HEK293 (cell line): ENCODE data around the gene MAP3K20.
A peak's percentile ranks its signal among the peaks of the same experiment; 100 is the strongest.
"Not testable (repeated sequence)": the region's sequence is repeated elsewhere in the genome, so short reads cannot be mapped to it uniquely, and the experiment has no call there.

Experiments
- CTCF ChIA-PET: fragments of 350-600 bp; formaldehyde crosslinking; extraction: SDS; loops from one replicate; lab custom pipeline; 2021; ENCODE audit warnings: antibody characterized with exemption; lab: Yijun Ruan, JAX
- POLR2A ChIA-PET: fragments of 300-600 bp; formaldehyde crosslinking; extraction: SDS; loops from one replicate; lab custom pipeline; 2020; ENCODE audit warnings: antibody characterized with exemption, inconsistent platforms; lab: Yijun Ruan, JAX
- H3K27ac ChIP-seq: fragments of 200-500 bp; sonication (Bioruptor generic); 2 replicates; pipeline ENCODE4 v1.5.1; 2014; ENCODE audit warnings: low read depth, low read length, control low read depth, inconsistent platforms; ENCODE audit errors: extremely low read depth
- H3K36me3 ChIP-seq, 2 experiments: fragments of 200-500 bp in 1 of 2; sonication (Bioruptor generic) in 1 of 2; 1 replicate in 1 of 2; 2 replicates in 1 of 2; pipeline ENCODE4 v1.5.1; 2014 to 2017; ENCODE audit warnings: inconsistent platforms in 2 of 2, low read length in 2 of 2; ENCODE audit not compliant: control insufficient read depth in 2 of 2, insufficient read depth in 1 of 2
- H3K4me1 ChIP-seq: fragments of 200-500 bp; sonication (Bioruptor generic); 2 replicates; pipeline ENCODE4 v1.5.1; 2014; ENCODE audit warnings: mild to moderate bottlenecking, low read length, inconsistent platforms; ENCODE audit not compliant: control insufficient read depth, insufficient read depth
- H3K4me3 ChIP-seq: 2 replicates; pipeline ENCODE4 v1.5.1; 2011; ENCODE audit warnings: low read depth, mild to moderate bottlenecking, control low read depth, low read length, moderate library complexity
- H3K9me3 ChIP-seq: fragments of 200-500 bp; sonication (Bioruptor generic); 2 replicates; pipeline ENCODE4 v1.5.1; 2014; ENCODE audit warnings: low read depth, low read length, inconsistent platforms; ENCODE audit not compliant: control insufficient read depth, insufficient read depth
- HOXC10 ChIP-seq: sonication (generic); formaldehyde crosslinking; IDR thresholded peaks from 2 replicates; pipeline ENCODE4 v1.8.1; 2023; ENCODE audit warnings: mild to moderate bottlenecking, missing genetic modification reagents
- KLF10 ChIP-seq: fragments of 450-650 bp; IDR thresholded peaks from 2 replicates; pipeline ENCODE4 v1.5.1; 2018; ENCODE audit warnings: missing biosample characterization, mild to moderate bottlenecking, missing genetic modification characterization
- KLF16 ChIP-seq: fragments of 450-650 bp; formaldehyde crosslinking; IDR thresholded peaks from 2 replicates; pipeline ENCODE4 v1.5.1; 2017; ENCODE audit warnings: missing biosample characterization, missing genetic modification characterization
- MZF1 ChIP-seq: fragments of 450-650 bp; formaldehyde crosslinking; IDR thresholded peaks from 2 replicates; pipeline ENCODE4 v1.5.1; 2017; ENCODE audit warnings: missing biosample characterization, missing genetic modification characterization, borderline replicate concordance
- ZNF184 ChIP-seq: fragments of 450-650 bp; IDR thresholded peaks from 2 replicates; pipeline ENCODE4 v1.5.1; 2018; ENCODE audit warnings: missing biosample characterization, mild to moderate bottlenecking, missing genetic modification characterization
- ZNF473 ChIP-seq: fragments of 450-650 bp; formaldehyde crosslinking; IDR thresholded peaks from 2 replicates; pipeline ENCODE4 v1.5.1; 2017; ENCODE audit warnings: missing biosample characterization, missing genetic modification characterization
- ZNF488 ChIP-seq: fragments of 450-650 bp; formaldehyde crosslinking; IDR thresholded peaks from 2 replicates; pipeline ENCODE4 v1.5.1; 2016; ENCODE audit warnings: missing biosample characterization, missing genetic modification characterization
- ZNF514 ChIP-seq: fragments of 450-650 bp; formaldehyde crosslinking; IDR thresholded peaks from 2 replicates; pipeline ENCODE4 v1.5.1; 2016; ENCODE audit warnings: missing biosample characterization, missing genetic modification characterization
- ZNF585B ChIP-seq: fragments of 450-650 bp; formaldehyde crosslinking; IDR thresholded peaks from 2 replicates; pipeline ENCODE4 v1.5.1; 2016; ENCODE audit warnings: missing biosample characterization, missing genetic modification characterization
- ZNF621 ChIP-seq: fragments of 450-650 bp; formaldehyde crosslinking; IDR thresholded peaks from 2 replicates; pipeline ENCODE4 v1.5.1; 2017; ENCODE audit warnings: missing biosample characterization, missing genetic modification characterization
- ZSCAN16 ChIP-seq: fragments of 450-650 bp; formaldehyde crosslinking; IDR thresholded peaks from 2 replicates; pipeline ENCODE4 v1.5.1; 2016; ENCODE audit warnings: missing biosample characterization, missing genetic modification characterization
- ZSCAN4 ChIP-seq: fragments of 450-650 bp; formaldehyde crosslinking; IDR thresholded peaks from 2 replicates; pipeline ENCODE4 v1.5.1; 2017; ENCODE audit warnings: missing biosample characterization, missing genetic modification characterization
- TF ChIP-seq, protein P1 (sequence below): fragments of 450-650 bp; formaldehyde crosslinking; conservative IDR thresholded peaks from 2 replicates; pipeline ENCODE4 v1.5.1; 2016; ENCODE audit warnings: low read depth, missing biosample characterization, missing genetic modification characterization
- TF ChIP-seq, protein P2 (sequence below): fragments of 450-650 bp; formaldehyde crosslinking; IDR thresholded peaks from 2 replicates; pipeline ENCODE4 v1.5.1; 2016; ENCODE audit warnings: missing biosample characterization, missing genetic modification characterization

MAP3K20 gene

DNA sequence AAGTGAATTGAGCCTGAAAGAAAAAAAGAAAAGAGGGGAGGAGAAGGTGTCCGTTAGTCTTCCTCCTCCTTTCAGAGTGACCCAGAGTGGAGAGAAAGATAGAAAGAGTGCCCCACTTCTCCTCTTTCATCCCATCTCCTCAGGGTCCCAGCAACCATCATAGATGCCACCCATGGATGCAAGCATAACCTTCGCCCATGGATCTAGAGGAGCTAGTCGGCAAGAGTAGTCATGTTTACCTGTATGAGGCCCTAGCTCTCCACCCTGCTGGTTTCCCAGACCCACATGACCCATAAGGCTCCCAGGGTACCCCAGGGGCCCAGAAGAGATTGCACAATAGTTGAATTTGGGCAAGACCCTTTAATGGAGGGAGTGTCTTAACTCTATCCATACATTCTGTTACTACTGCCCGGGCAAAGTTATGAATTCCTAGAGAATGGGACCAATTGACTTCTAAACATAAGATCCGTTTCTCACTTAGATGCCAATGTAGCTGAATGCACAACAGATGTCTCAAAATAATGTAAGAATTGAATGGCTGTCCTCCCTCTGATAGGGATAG is 223.0 kb downstream of the MAP3K20 start (continued):
- TF ChIP-seq, protein P1, sequence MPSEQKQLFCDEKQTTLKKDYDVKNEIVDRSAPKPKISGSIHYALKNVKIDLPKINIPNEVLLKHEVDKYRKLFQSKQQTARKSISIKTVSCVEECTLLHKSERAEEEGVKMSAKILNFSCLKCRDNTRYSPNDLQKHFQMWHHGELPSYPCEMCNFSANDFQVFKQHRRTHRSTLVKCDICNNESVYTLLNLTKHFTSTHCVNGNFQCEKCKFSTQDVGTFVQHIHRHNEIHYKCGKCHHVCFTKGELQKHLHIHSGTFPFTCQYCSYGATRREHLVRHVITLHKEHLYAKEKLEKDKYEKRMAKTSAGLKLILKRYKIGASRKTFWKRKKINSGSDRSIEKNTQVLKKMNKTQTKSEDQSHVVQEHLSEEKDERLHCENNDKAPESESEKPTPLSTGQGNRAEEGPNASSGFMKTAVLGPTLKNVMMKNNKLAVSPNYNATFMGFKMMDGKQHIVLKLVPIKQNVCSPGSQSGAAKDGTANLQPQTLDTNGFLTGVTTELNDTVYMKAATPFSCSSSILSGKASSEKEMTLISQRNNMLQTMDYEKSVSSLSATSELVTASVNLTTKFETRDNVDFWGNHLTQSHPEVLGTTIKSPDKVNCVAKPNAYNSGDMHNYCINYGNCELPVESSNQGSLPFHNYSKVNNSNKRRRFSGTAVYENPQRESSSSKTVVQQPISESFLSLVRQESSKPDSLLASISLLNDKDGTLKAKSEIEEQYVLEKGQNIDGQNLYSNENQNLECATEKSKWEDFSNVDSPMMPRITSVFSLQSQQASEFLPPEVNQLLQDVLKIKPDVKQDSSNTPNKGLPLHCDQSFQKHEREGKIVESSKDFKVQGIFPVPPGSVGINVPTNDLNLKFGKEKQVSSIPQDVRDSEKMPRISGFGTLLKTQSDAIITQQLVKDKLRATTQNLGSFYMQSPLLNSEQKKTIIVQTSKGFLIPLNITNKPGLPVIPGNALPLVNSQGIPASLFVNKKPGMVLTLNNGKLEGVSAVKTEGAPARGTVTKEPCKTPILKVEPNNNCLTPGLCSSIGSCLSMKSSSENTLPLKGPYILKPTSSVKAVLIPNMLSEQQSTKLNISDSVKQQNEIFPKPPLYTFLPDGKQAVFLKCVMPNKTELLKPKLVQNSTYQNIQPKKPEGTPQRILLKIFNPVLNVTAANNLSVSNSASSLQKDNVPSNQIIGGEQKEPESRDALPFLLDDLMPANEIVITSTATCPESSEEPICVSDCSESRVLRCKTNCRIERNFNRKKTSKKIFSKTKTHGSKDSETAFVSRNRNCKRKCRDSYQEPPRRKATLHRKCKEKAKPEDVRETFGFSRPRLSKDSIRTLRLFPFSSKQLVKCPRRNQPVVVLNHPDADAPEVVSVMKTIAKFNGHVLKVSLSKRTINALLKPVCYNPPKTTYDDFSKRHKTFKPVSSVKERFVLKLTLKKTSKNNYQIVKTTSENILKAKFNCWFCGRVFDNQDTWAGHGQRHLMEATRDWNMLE (tag by site-specific recombination) = 0 out of 2 replicates have a peak, but pooled peaks have one; percentile 44
- TF ChIP-seq HOXC10 = no peak

- CTCF ChIA-PET = interaction anchor here (0.6 to 0.7 kb wide), 2 partner anchors 199 to 489 kb away, joined by 3 read pairs; no protein-coding TSS in a partner anchor
- TF ChIP-seq, protein P2, sequence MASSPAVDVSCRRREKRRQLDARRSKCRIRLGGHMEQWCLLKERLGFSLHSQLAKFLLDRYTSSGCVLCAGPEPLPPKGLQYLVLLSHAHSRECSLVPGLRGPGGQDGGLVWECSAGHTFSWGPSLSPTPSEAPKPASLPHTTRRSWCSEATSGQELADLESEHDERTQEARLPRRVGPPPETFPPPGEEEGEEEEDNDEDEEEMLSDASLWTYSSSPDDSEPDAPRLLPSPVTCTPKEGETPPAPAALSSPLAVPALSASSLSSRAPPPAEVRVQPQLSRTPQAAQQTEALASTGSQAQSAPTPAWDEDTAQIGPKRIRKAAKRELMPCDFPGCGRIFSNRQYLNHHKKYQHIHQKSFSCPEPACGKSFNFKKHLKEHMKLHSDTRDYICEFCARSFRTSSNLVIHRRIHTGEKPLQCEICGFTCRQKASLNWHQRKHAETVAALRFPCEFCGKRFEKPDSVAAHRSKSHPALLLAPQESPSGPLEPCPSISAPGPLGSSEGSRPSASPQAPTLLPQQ (tag by site-specific recombination) = no peak
- TF ChIP-seq ZSCAN16 (tag by site-specific recombination) (no peak), ZSCAN4 (tag by site-specific recombination) (no peak), KLF16 (no peak), KLF10 (no peak), ZNF621 (tag by site-specific recombination) (no peak), ZNF184 (tag by site-specific recombination) (no peak), ZNF585B (no peak)
- TF ChIP-seq, all 188 proteins: peak for 0
- no peaks in the 10 kb centered on the region for H3K4me1 ChIP-seq
- no peaks in the 10 kb centered on the region for H3K9me3 ChIP-seq
- H3K4me3 ChIP-seq = no peak overlapping the region
- H3K27ac ChIP-seq = no peak overlapping the region
- no peaks in the 10 kb centered on the region for H3K36me3 ChIP-seq
- POLR2A ChIA-PET = no interaction called here
Measured at GRCh38 chr2:173299764-173300163, 224.1 kb downstream of the MAP3K20 start.

GRCh38 chr2:173300458-173300857 is 224.8 kb downstream of the MAP3K20 start:
- Histone ChIP-seq H3K27ac (no peak overlapping the region), H3K4me3 (no peak overlapping the region), H3K36me3 (no peaks in the 10 kb centered on the region), H3K9me3 (no peaks in the 10 kb centered on the region), H3K4me1 (no peaks in the 10 kb centered on the region)
- no peak for TF ChIP-seq ZNF488
- no peak for TF ChIP-seq MZF1 (tag by site-specific recombination)
- no peak for TF ChIP-seq ZNF514 (tag by site-specific recombination)
- no peak for TF ChIP-seq ZNF473
- ChIA-PET POLR2A (no interaction called here), CTCF (no interaction called here)

GRCh38 chr2:173301549-173301948 is 225.9 kb downstream of the MAP3K20 start:
- H3K27ac ChIP-seq, CTCF ChIA-PET, H3K36me3 ChIP-seq, H3K4me1 ChIP-seq, H3K4me3 ChIP-seq, H3K9me3 ChIP-seq, POLR2A ChIA-PET: not testable (repeated sequence)
